ENCODE results near the gene UTY.

GRCh38 chrY:13363641-13364040 is 116.2 kb downstream of the UTY start:
- no peak for TF ChIP-seq CTCF (IDR thresholded peaks at IDR 0.05)
- TF ChIP-seq POLR2A (IDR thresholded peaks at IDR 0.05), result no peak
